H1 (cell line): ENCODE results near the gene ADGRG7. TPM values are rescaled to one million over a fixed set of nuclear protein-coding genes. Genes with fewer than 3 reads are reported as not detected.

Experiments
- CTCF ChIA-PET: fragments of 300-600 bp; sonication (Branson Sonifier 250); formaldehyde crosslinking; loops from one replicate; lab custom pipeline; 2021; ENCODE audit not compliant: partially characterized antibody; lab: Charles Lee
- POLR2A ChIA-PET: fragments of 300-600 bp; sonication (Branson Sonifier 250); formaldehyde crosslinking; loops from one replicate; lab custom pipeline; 2021; ENCODE audit warnings: inconsistent platforms; ENCODE audit not compliant: partially characterized antibody; lab: Charles Lee
- DNase-seq, 2 experiments: peaks; one replicate each; pipeline versions ENCODE4 v3.0.0 to v3.0.0-alpha.2; 2010 to 2022; ENCODE audit warnings: low spot score in 2 of 2, low read depth in 1 of 2, mixed read lengths in 1 of 2
- FAIRE-seq: peaks from 2 replicates; lab custom pipeline; 2011; peaks lifted over from hg19 to GRCh38; lab: Jason Lieb, UNC
- H2AFZ ChIP-seq: 2 replicates; pipeline ENCODE4 v1.8.1; 2012; ENCODE audit warnings: low read length, inconsistent platforms
- H2AK5ac ChIP-seq: 2 replicates; pipeline ENCODE4 v1.6.1; 2013; ENCODE audit warnings: low read depth, low read length
- H2BK120ac ChIP-seq: replicated peaks from 2 replicates; pipeline ENCODE3; 2013; ENCODE audit warnings: low read depth, low read length, inconsistent platforms
- H2BK12ac ChIP-seq: 2 replicates; pipeline ENCODE4 v1.6.1; 2013; ENCODE audit warnings: low read depth, low read length
- H2BK15ac ChIP-seq: 2 replicates; pipeline ENCODE4 v1.6.1; 2013; ENCODE audit warnings: low read length
- H2BK20ac ChIP-seq: 2 replicates; pipeline ENCODE4 v1.6.1; 2013; ENCODE audit warnings: low read length
- H2BK5ac ChIP-seq: 2 replicates; pipeline ENCODE4 v1.6.1; 2013; ENCODE audit warnings: low read depth, low read length
- H3K14ac ChIP-seq: 2 replicates; pipeline ENCODE4 v1.6.1; 2013; ENCODE audit warnings: inconsistent platforms; ENCODE audit not compliant: insufficient read length
- H3K18ac ChIP-seq: 2 replicates; pipeline ENCODE4 v1.6.1; 2013; ENCODE audit warnings: low read length; ENCODE audit errors: extremely low read depth
- H3K23ac ChIP-seq: 2 replicates; pipeline ENCODE4 v1.6.1; 2013; ENCODE audit warnings: inconsistent platforms; ENCODE audit not compliant: insufficient read length
- H3K23me2 ChIP-seq: 2 replicates; pipeline ENCODE4 v1.6.1; 2013; ENCODE audit warnings: low read depth, low read length
- H3K27ac ChIP-seq: 2 replicates; pipeline ENCODE4 v1.6.1; 2011; ENCODE audit warnings: low read depth, low read length, inconsistent platforms
- H3K27me3 ChIP-seq, 4 experiments: replicated peaks in 1 of 4; 1 replicate in 1 of 4; 2 replicates in 3 of 4; pipeline versions ENCODE4 v1.6.1 to v1.8.1; 2011 to 2013; ENCODE audit warnings: low read length in 3 of 4, mild to moderate bottlenecking in 3 of 4, inconsistent platforms in 2 of 4, mixed read lengths in 2 of 4, moderate library complexity in 1 of 4; ENCODE audit not compliant: control insufficient read depth in 3 of 4, insufficient read depth in 3 of 4; ENCODE audit errors: extremely low read depth in 1 of 4
- H3K36me3 ChIP-seq, 4 experiments: 2 replicates each; pipeline versions ENCODE4 v1.6.1 to v1.8.1; 2011 to 2013; ENCODE audit warnings: mild to moderate bottlenecking in 4 of 4, low read length in 3 of 4, moderate library complexity in 2 of 4, control low read depth in 1 of 4, inconsistent platforms in 1 of 4; ENCODE audit not compliant: insufficient read depth in 4 of 4, control insufficient read depth in 2 of 4
- H3K4ac ChIP-seq: replicated peaks from 2 replicates; pipeline ENCODE3; 2013; ENCODE audit warnings: low read length, low read depth, mixed read lengths, inconsistent platforms; ENCODE audit not compliant: insufficient read length
- H3K4me1 ChIP-seq, 4 experiments: replicated peaks in 1 of 4; 1 replicate in 1 of 4; 2 replicates in 3 of 4; pipeline versions ENCODE4 v1.6.1 to v1.8.1; 2011 to 2013; ENCODE audit warnings: low read length in 3 of 4, inconsistent platforms in 2 of 4, mixed read lengths in 1 of 4; ENCODE audit not compliant: insufficient read depth in 4 of 4, control insufficient read depth in 3 of 4
- H3K4me2 ChIP-seq, 2 experiments: 2 replicates each; pipeline versions ENCODE4 v1.6.1 to v1.8.1; 2011 to 2013; ENCODE audit warnings: low read depth in 2 of 2, low read length in 2 of 2, control low read depth in 1 of 2, inconsistent platforms in 1 of 2, mild to moderate bottlenecking in 1 of 2; ENCODE audit not compliant: insufficient read depth in 1 of 2
- H3K4me3 ChIP-seq, 4 experiments: fragments of 200-600, 300-600 bp in 1 of 4; sonication (generic), shearing (Covaris generic), sonication (Bioruptor Twin) in 1 of 4; 2 replicates each; pipeline versions ENCODE4 v1.5.1 to v1.8.1; 2011 to 2016; ENCODE audit warnings: low read length in 4 of 4, low read depth in 3 of 4, control low read depth in 2 of 4, inconsistent platforms in 2 of 4, mild to moderate bottlenecking in 2 of 4, mixed read lengths in 1 of 4, moderate library complexity in 1 of 4; ENCODE audit not compliant: insufficient read depth in 2 of 4; ENCODE audit errors: extremely low read depth in 1 of 4
- H3K56ac ChIP-seq: replicated peaks from 2 replicates; pipeline ENCODE3; 2013; ENCODE audit warnings: low read depth, mild to moderate bottlenecking, mixed read lengths, low read length, inconsistent platforms; ENCODE audit not compliant: insufficient read length
- H3K79me1 ChIP-seq: 2 replicates; pipeline ENCODE4 v1.6.1; 2013; ENCODE audit warnings: low read depth, low read length, control low read depth
- H3K79me2 ChIP-seq, 2 experiments: 2 replicates each; pipeline versions ENCODE4 v1.6.1 to v1.8.1; 2012 to 2013; ENCODE audit warnings: low read length in 2 of 2, mild to moderate bottlenecking in 2 of 2, inconsistent platforms in 1 of 2; ENCODE audit not compliant: insufficient read depth in 2 of 2, control insufficient read depth in 1 of 2
- H3K9ac ChIP-seq, 4 experiments: replicated peaks in 1 of 4; 1 replicate in 1 of 4; 2 replicates in 3 of 4; pipeline versions ENCODE4 v1.6.1 to v1.8.1; 2011 to 2013; ENCODE audit warnings: low read depth in 3 of 4, low read length in 3 of 4, control low read depth in 2 of 4, mild to moderate bottlenecking in 2 of 4, moderate library complexity in 2 of 4, inconsistent platforms in 1 of 4; ENCODE audit errors: extremely low read depth in 1 of 4
- H3K9me3 ChIP-seq, 2 experiments: 2 replicates each; pipeline versions ENCODE4 v1.6.1 to v1.8.1; 2012 to 2013; ENCODE audit warnings: mild to moderate bottlenecking in 2 of 2, moderate library complexity in 2 of 2, control low read depth in 1 of 2, inconsistent platforms in 1 of 2, low read depth in 1 of 2, low read length in 1 of 2, mixed read lengths in 1 of 2; ENCODE audit not compliant: insufficient read depth in 2 of 2
- H4K20me1 ChIP-seq, 2 experiments: replicated peaks in 1 of 2; 2 replicates each; pipeline versions ENCODE3 to v1.8.1; 2011 to 2013; ENCODE audit warnings: inconsistent platforms in 2 of 2, low read length in 2 of 2, mild to moderate bottlenecking in 1 of 2; ENCODE audit not compliant: insufficient read depth in 2 of 2, control insufficient read depth in 1 of 2
- H4K5ac ChIP-seq: 2 replicates; pipeline ENCODE4 v1.6.1; 2013; ENCODE audit warnings: low read length, low read depth, mixed read lengths, inconsistent platforms; ENCODE audit not compliant: insufficient read length
- H4K8ac ChIP-seq: 2 replicates; pipeline ENCODE4 v1.8.0; 2013; ENCODE audit warnings: mild to moderate bottlenecking, moderate library complexity, low read length, inconsistent platforms; ENCODE audit not compliant: insufficient read depth; ENCODE audit errors: extremely low read depth
- H4K91ac ChIP-seq: replicated peaks from 2 replicates; pipeline ENCODE3; 2013; ENCODE audit warnings: low read length, mixed read lengths, inconsistent platforms; ENCODE audit not compliant: insufficient read length
- ATF2 ChIP-seq: IDR thresholded peaks from 2 replicates; pipeline ENCODE4 v1.6.1; 2012; ENCODE audit warnings: low read length, inconsistent platforms
- BCL11A ChIP-seq, 2 experiments: IDR thresholded peaks; one replicate each; pipeline ENCODE4 v1.6.1; 2011; ENCODE audit warnings: low read depth in 2 of 2, low read length in 2 of 2, mild to moderate bottlenecking in 2 of 2
- CTBP2 ChIP-seq: IDR thresholded peaks from 2 replicates; pipeline ENCODE4 v1.7.0; 2011; ENCODE audit warnings: borderline replicate concordance, mild to moderate bottlenecking, moderate library complexity, mixed read lengths, low read length; ENCODE audit not compliant: insufficient read depth, insufficient read length
- EP300 ChIP-seq, 2 experiments: IDR thresholded peaks; 1 replicate in 1 of 2; 2 replicates in 1 of 2; pipeline ENCODE4 v1.6.1; 2011 to 2012; ENCODE audit warnings: low read depth in 2 of 2, low read length in 2 of 2, mild to moderate bottlenecking in 2 of 2, borderline replicate concordance in 1 of 2, inconsistent platforms in 1 of 2, moderate library complexity in 1 of 2
- KDM1A ChIP-seq: fragments of 200-600, 300-600 bp; sonication (generic); IDR thresholded peaks from 2 replicates; pipeline ENCODE4 v1.7.1; 2016; ENCODE audit warnings: mild to moderate bottlenecking, low read length, borderline replicate concordance
- RAD21 ChIP-seq, 2 experiments: IDR thresholded peaks in 1 of 2; conservative IDR thresholded peaks in 1 of 2; 2 replicates each; pipeline ENCODE4 v1.6.1; 2011; ENCODE audit warnings: low read depth in 2 of 2, low read length in 2 of 2, improper control_type of control experiment in 1 of 2, inconsistent platforms in 1 of 2, mild to moderate bottlenecking in 1 of 2, moderate library complexity in 1 of 2
- RXRA ChIP-seq: IDR thresholded peaks from 2 replicates; pipeline ENCODE4 v1.6.1; 2011; ENCODE audit warnings: low read depth, mild to moderate bottlenecking, low read length, moderate library complexity; ENCODE audit not compliant: insufficient read depth
- TCF12 ChIP-seq: IDR thresholded peaks from 2 replicates; pipeline ENCODE4 v1.6.1; 2011; ENCODE audit warnings: low read depth, mild to moderate bottlenecking, low read length
- WGBS, 2 experiments: shearing (Covaris generic) in 1 of 2; methylation state at CpG; one replicate each; pipeline versions ENCODE4 v1.1.6 to v1.1.7; 2013 to 2015; ENCODE audit warnings: low lambda C conversion rate in 2 of 2, mixed read lengths in 2 of 2, inconsistent platforms in 1 of 2, low coverage in 1 of 2, missing lambda C conversion rate in 1 of 2; ENCODE audit not compliant: insufficient replicate concordance in 2 of 2, insufficient coverage in 1 of 2, insufficient read length in 1 of 2; ENCODE audit errors: extremely low coverage in 1 of 2, missing lambda C conversion rate in 1 of 2; 5-methylcytosine and 5-hydroxymethylcytosine counted together
- polyA plus RNA-seq, 7 experiments: library from polyadenylated mRNA; depleted of rRNA in 3 of 7; stranded (reverse) in 5 of 7; unstranded in 2 of 7; fragments of >200 nt in 5 of 7; fragments of 200-250 nt in 2 of 7; gene quantifications; 1 replicate in 5 of 7; 2 replicates in 1 of 7; 4 replicates in 1 of 7; pipeline versions ENCODE4 v1.2.1 to v1.2.3, GENCODE V29; 2011 to 2013; ENCODE audit warnings: missing spikeins in 2 of 7, mixed read lengths in 2 of 7
- total RNA-seq: library from RNA; stranded (reverse); fragmentation: NEBNext Ultra II Directional; extraction: Animal tissue kit (Norgen Biotek cat#: 25700); gene quantifications from 2 replicates; pipeline ENCODE4 v1.2.1, GENCODE V29; 2021

Gene ADGRG7
- total and polyA plus RNA-seq, 2 of the 8 experiments (the other 6 are each of a cell fraction or from before 2014, with no cell fraction given), result not detected

- Histone ChIP-seq H3K9me3 (peaks cover 4 to 8% of the 10 kb centered on the region in 2 experiments), H2BK12ac (no peak overlapping the region), H2AFZ (no peak overlapping the region), H3K36me3 (no peaks in the 10 kb centered on the region), H4K20me1 (no peaks in the 10 kb centered on the region), H2BK5ac (no peak overlapping the region), H3K23ac (no peak overlapping the region), H3K27ac (no peak overlapping the region), H3K9ac (no peak overlapping the region), H3K18ac (no peak overlapping the region), H3K56ac (no peak overlapping the region), H2BK120ac (no peak overlapping the region), H3K23me2 (no peaks in the 10 kb centered on the region), H4K8ac (no peak overlapping the region), H3K4ac (no peak overlapping the region), H3K27me3 (peaks cover 0 to 1% (median 0%) of the 10 kb centered on the region in 4 experiments; a peak in 1 of 7 replicates), H3K4me1 (peaks cover 0 to 3% (median 0%) of the 10 kb centered on the region in 4 experiments; a peak in 1 of 7 replicates), H4K91ac (no peak overlapping the region), H3K4me2 (no peak overlapping the region), H4K5ac (no peak overlapping the region), H3K79me1 (no peaks in the 10 kb centered on the region), H3K4me3 (no peak overlapping the region), H3K14ac (no peak overlapping the region), H2AK5ac (no peak overlapping the region), H3K79me2 (no peaks in the 10 kb centered on the region), H2BK20ac (no peak overlapping the region), H2BK15ac (no peak overlapping the region)
- CTCF ChIA-PET, result interaction anchor here (0.6 to 9.8 kb wide), 6 partner anchors 8 to 125 kb away, joined by 3 to 229 read pairs (median 40); no protein-coding TSS in a partner anchor
- 91% methylated on average over 1 of the region's 1 CpG; no CpG with 5 or more reads in 1 of the 2 experiments for WGBS, 2 experiments
- TF ChIP-seq ATF2 (no peak), RXRA (no peak), CTBP2 (no peak), EP300 (IDR thresholded peaks at IDR 0.05; ENCODE audit: borderline replicate concordance in 1 of 2, low read depth in 2 of 2, low read length in 2 of 2) (no peak), BCL11A (IDR thresholded peaks at IDR 0.05; ENCODE audit: low read depth in 2 of 2, low read length in 2 of 2) (no peak), TCF12 (no peak), KDM1A (no peak), RAD21 (IDR thresholded peaks at IDR 0.05 in 1 of 2, conservative IDR thresholded peaks at IDR 0.05 in 1 of 2; ENCODE audit: low read depth in 2 of 2, low read length in 2 of 2) (no peak)
- DNase-seq (no peak), FAIRE-seq (no peak)
- POLR2A ChIA-PET, result interaction anchor here (0.8 kb wide), 1 partner anchor 11 kb away, joined by 3 read pairs; no protein-coding TSS in a partner anchor
Observed at GRCh38 chr3:100588251-100588650, 21.1 kb upstream of the ADGRG7 start.
